Esophagus muscularis mucosa (tissue), 4 donors: ENCODE data around the gene UHRF1. TPM values are rescaled to one million over a fixed set of nuclear protein-coding genes. Genes with fewer than 3 reads are reported as not detected.

ENCODE experiments used
- DNase-seq: peaks from one replicate; pipeline ENCODE4 v3.0.0-alpha.2; 2017; ENCODE audit errors: extremely low spot score
- H3K27ac ChIP-seq, 4 donors: fragments of 200-600 bp; sonication (generic); replicated peaks in 1 of 4; 1 replicate in 3 of 4; 2 replicates in 1 of 4; pipeline ENCODE4 v1.5.1; 2016 to 2019; ENCODE audit warnings: mild to moderate bottlenecking in 1 of 4
- H3K27me3 ChIP-seq, 4 donors: fragments of 200-600 bp; sonication (generic); one replicate each; pipeline versions ENCODE4 v1.5.1 to v1.6.0; 2016 to 2019
- H3K36me3 ChIP-seq, 4 donors: fragments of 200-600 bp; sonication (generic); one replicate each; pipeline ENCODE4 v1.5.1; 2016 to 2019
- H3K4me1 ChIP-seq, 4 donors: fragments of 200-600 bp; sonication (generic); one replicate each; pipeline ENCODE4 v1.5.1; 2016 to 2019
- H3K4me3 ChIP-seq, 4 donors: fragments of 200-600 bp; sonication (generic); 1 replicate in 2 of 4; 2 replicates in 2 of 4; pipeline ENCODE4 v1.5.1; 2016 to 2019; ENCODE audit warnings: mild to moderate bottlenecking in 4 of 4, moderate library complexity in 1 of 4
- H3K9me3 ChIP-seq, 4 donors: fragments of 200-600 bp; sonication (generic); 1 replicate in 3 of 4; 2 replicates in 1 of 4; pipeline ENCODE4 v1.5.1; 2016 to 2019
- CTCF ChIP-seq, 3 experiments: fragments of 200-600 bp in 2 of 3; fragments of 450-650 bp in 1 of 3; sonication (generic) in 2 of 3; IDR thresholded peaks; one replicate each; pipeline ENCODE4 v1.5.1; 2017 to 2019; ENCODE audit warnings: antibody characterized with exemption in 3 of 3, mild to moderate bottlenecking in 2 of 3, moderate library complexity in 1 of 3
- EP300 ChIP-seq: sonication (generic); formaldehyde crosslinking; IDR thresholded peaks from one replicate; pipeline ENCODE4 v1.6.1; 2017; ENCODE audit warnings: antibody characterized with exemption
- POLR2A ChIP-seq: fragments of 450-650 bp; IDR thresholded peaks from one replicate; pipeline ENCODE4 v1.6.1; 2017; ENCODE audit warnings: antibody characterized with exemption, moderate library complexity, mild to moderate bottlenecking, low read depth
- POLR2AphosphoS5 ChIP-seq, 2 donors: sonication (generic); formaldehyde crosslinking; IDR thresholded peaks; one replicate each; pipeline ENCODE4 v1.6.1; 2017; ENCODE audit warnings: antibody characterized with exemption in 2 of 2
- WGBS: methylation state at CpG from one replicate; pipeline ENCODE4 v1.1.5; 2018; 5-methylcytosine and 5-hydroxymethylcytosine counted together
- intact Hi-C: fragments of 100-400 bp; cut with DNase I; formaldehyde crosslinking; loops from one replicate; pipeline ENCODE4 v1.15.1; 2023
- total RNA-seq, 4 donors: library from RNA; depleted of rRNA; stranded (reverse); fragments of >200 nt; gene quantifications; one replicate each; pipeline versions ENCODE4 v1.1.0 to v1.2.1, GENCODE V29; 2016

Gene UHRF1
- total RNA-seq, 4 donors from 2014 or later: 0.33 to 1.2 (median 0.64) TPM

- TF ChIP-seq POLR2AphosphoS5 (IDR thresholded peaks at IDR 0.05) (peak; percentile 65 to 76), POLR2A (no peak), EP300 (no peak), CTCF (IDR thresholded peaks at IDR 0.05) (no peak)
- H3K4me1 ChIP-seq: peaks cover 7 to 39% (median 20%) of the 10 kb centered on the region in 4 donors
These were observed 41.6 kb upstream of the UHRF1 start, which contains the start of gene PLIN3 for GRCh38 chr19:4867534-4868285. TSS of gene PLIN3 (minus strand) at chr19:4867667. CDS start at chr19:4861394, 6,273 bp downstream.

DNA sequence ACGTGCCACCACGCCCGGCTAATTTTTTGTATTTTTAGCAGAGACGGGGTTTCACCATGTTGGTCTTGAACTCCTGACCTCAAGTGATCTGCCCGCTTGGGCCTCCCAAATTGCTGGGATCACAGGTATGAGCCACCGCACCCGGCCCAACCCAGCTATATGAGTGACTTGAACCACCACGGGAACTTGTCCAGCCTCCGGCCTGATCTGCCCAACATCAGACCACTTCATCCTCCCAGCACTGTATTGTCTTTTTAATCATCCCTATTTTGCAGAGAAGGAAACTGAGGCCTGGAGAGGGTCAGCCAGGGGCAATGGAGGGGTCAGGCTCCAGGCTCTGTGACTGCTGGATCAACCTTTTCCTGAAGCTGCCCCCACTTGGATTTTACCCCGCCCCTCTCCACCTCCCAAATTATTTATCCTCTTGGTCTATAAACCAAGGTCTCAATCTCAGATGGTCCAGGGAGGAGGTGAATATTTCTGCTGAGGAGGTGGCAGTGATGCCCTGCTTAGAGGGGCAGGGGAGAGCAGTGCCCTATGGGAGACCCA lies 40.9 kb upstream of the UHRF1 start:
- TF ChIP-seq EP300 (no peak), POLR2AphosphoS5 (IDR thresholded peaks at IDR 0.05) (no peak)
- Histone ChIP-seq H3K9me3 (no peaks in the 10 kb centered on the region), H3K27me3 (no peaks in the 10 kb centered on the region), H3K27ac (peak overlapping the region; percentile 78 to 90 (median 84)), H3K36me3 (no peaks in the 10 kb centered on the region), H3K4me3 (peak overlapping the region; percentile 70 to 96 (median 74)), H3K4me1 (peaks cover 7 to 39% (median 20%) of the 10 kb centered on the region in 4 donors)
- intact Hi-C loops: loop anchor here (10.0 kb wide), 1 partner anchor 134 kb away; no protein-coding TSS in a partner anchor
- DNase-seq: no peak
- WGBS: 71% methylated on average over 10 of the region's 10 CpGs

More at GRCh38 chr19:4867534-4868285, 41.6 kb upstream of the UHRF1 start, which contains the start of gene PLIN3:
- H3K36me3 ChIP-seq: peaks cover 0 to 2% (median 0%) of the 10 kb centered on the region in 4 donors
- peak within 1 kb of the TSS; percentile 70 to 96 (median 74) for H3K4me3 ChIP-seq
- no peaks in the 10 kb centered on the region for H3K27me3 ChIP-seq
- DNase-seq: peak; percentile 100
- WGBS: 15% methylated on average over 20 of the region's 46 CpGs
- peak within 1 kb of the TSS; percentile 78 to 90 (median 84) for H3K27ac ChIP-seq
- H3K9me3 ChIP-seq: no peaks in the 10 kb centered on the region
- intact Hi-C loops: loop anchor here (10.0 kb wide), 1 partner anchor 133 kb away; no protein-coding TSS in a partner anchor

GRCh38 chr19:4870025-4870700 lies 39.1 kb upstream of the UHRF1 start:
- H3K36me3 ChIP-seq: no peaks in the 10 kb centered on the region
- intact Hi-C loops: no loop called here
- H3K9me3 ChIP-seq: no peaks in the 10 kb centered on the region
- peaks cover 7 to 34% (median 20%) of the 10 kb centered on the region in 4 donors for H3K4me1 ChIP-seq
- H3K27ac ChIP-seq: no peak overlapping the region
- no peak overlapping the region for H3K4me3 ChIP-seq
- no peak for DNase-seq
- no peaks in the 10 kb centered on the region for H3K27me3 ChIP-seq
- 82% methylated on average over 10 of the region's 10 CpGs for WGBS
- no peak for TF ChIP-seq EP300
- no peak for TF ChIP-seq POLR2A
- TF ChIP-seq CTCF (IDR thresholded peaks at IDR 0.05): no peak
- TF ChIP-seq POLR2AphosphoS5 (IDR thresholded peaks at IDR 0.05): no peak

DNA sequence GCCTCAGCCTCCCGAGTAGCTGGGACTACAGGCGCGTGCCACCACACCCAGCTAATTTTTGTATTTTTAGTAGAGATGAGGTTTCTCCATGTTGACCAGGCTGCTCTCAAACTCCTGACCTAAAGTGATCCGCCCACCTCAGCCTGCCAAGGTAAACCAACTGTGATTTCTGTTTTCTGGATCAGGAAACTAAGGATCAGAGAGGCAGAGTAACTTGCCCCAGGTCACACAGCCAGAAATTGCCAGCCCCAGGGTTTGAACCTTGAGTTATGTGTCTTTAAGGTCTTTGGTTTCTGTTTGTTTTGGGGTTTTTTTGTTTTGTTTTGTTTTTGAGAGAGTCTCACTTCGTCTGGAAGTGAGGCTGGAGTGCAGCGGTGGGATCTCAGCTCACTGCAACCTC lies 37.6 kb upstream of the UHRF1 start:
- Histone ChIP-seq H3K27ac (no peak overlapping the region), H3K9me3 (no peaks in the 10 kb centered on the region), H3K27me3 (no peaks in the 10 kb centered on the region), H3K36me3 (no peaks in the 10 kb centered on the region), H3K4me3 (no peak overlapping the region), H3K4me1 (peaks cover 5 to 18% (median 13%) of the 10 kb centered on the region in 4 donors)
- 81% methylated on average over 6 of the region's 6 CpGs for WGBS
- DNase-seq: no peak
- intact Hi-C loops: loop anchor here (2.0 kb wide), 2 partner anchors 39 to 159 kb away; no protein-coding TSS in a partner anchor
- TF ChIP-seq EP300 (no peak), CTCF (IDR thresholded peaks at IDR 0.05) (no peak), POLR2AphosphoS5 (IDR thresholded peaks at IDR 0.05) (no peak), POLR2A (no peak)

GRCh38 chr19:4873930-4874329 lies 35.4 kb upstream of the UHRF1 start:
- Histone ChIP-seq H3K27me3 (peaks cover 0 to 12% (median 0%) of the 10 kb centered on the region in 4 donors), H3K36me3 (no peaks in the 10 kb centered on the region), H3K9me3 (no peaks in the 10 kb centered on the region), H3K4me1 (peaks cover 0 to 21% (median 15%) of the 10 kb centered on the region in 4 donors), H3K27ac (no peak overlapping the region), H3K4me3 (no peak overlapping the region)
- DNase-seq: no peak
- 95% methylated on average over 3 of the region's 3 CpGs for WGBS
- TF ChIP-seq POLR2A (no peak), EP300 (no peak), CTCF (IDR thresholded peaks at IDR 0.05) (no peak)
- intact Hi-C loops: loop anchor here (2.0 kb wide), 2 partner anchors 37 to 157 kb away; no protein-coding TSS in a partner anchor
